GM15510 (cell line): ENCODE results near the gene DUSP15.

Experiments
- POLR2A ChIP-seq: IDR thresholded peaks from 3 replicates; pipeline ENCODE4 v1.6.1; 2011; ENCODE audit warnings: borderline replicate concordance; ENCODE audit not compliant: insufficient read length; ENCODE audit errors: extremely low read depth

DUSP15 gene

GRCh38 chr20:31842471-31843157 is 27.7 kb downstream of the DUSP15 start:
- no peak for TF ChIP-seq POLR2A

- TF ChIP-seq POLR2A: no peak
Measured at GRCh38 chr20:31841928-31842327, 28.4 kb downstream of the DUSP15 start.

DNA sequence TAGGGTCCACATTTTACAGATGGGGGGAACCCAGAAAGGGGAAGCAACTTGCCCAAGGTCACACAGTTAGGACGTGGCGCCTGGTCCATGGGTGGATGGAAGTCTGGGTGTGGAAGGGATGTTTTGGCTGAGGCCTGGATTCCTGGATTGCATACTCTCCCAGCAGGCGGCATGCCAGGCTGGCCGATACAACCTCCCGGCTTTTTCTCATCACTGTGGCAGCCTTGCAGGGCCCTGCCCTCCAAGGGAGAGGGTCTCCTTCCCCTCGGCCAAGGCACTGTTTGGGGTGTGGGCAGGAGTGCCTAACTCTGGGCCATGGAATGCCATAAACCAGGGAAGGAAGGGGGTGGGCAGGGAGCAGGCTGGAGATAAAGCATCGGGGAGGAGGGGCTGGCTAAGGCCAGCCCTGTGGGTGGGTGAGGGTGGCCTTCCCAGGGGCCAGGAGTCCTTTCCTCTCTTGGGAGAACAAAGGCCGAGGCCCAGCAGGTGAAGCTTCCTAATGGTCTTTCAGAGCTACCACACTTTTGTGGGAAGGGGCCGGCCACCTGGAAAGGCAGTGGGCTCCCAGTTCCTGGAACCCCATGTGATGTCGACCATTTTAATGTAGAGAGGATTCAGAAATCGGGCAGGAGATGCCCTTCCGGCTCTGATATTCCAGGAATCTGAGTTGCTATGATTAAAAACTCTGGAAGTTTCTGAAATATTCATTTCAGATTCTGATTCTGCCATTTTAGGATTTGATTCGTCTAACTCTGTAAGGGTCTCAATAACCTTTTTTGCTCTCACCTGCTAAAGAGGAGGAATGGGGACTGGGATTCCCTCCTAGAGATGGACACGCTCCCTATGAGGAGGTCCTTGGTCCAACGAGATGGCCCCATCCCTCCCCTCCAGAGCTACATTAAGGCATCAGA is 29.2 kb downstream of the DUSP15 start:
- no peak for TF ChIP-seq POLR2A

- no peak for TF ChIP-seq POLR2A
Measured at GRCh38 chr20:31839782-31840487, 30.4 kb downstream of the DUSP15 start.

- TF ChIP-seq POLR2A: no peak
Measured at GRCh38 chr20:31838646-31839292, 31.6 kb downstream of the DUSP15 start.

- no peak for TF ChIP-seq POLR2A
Measured at GRCh38 chr20:31837896-31838397, 32.4 kb downstream of the DUSP15 start.

- TF ChIP-seq POLR2A: no peak
Measured at GRCh38 chr20:31836853-31837608, 33.3 kb downstream of the DUSP15 start.

DNA sequence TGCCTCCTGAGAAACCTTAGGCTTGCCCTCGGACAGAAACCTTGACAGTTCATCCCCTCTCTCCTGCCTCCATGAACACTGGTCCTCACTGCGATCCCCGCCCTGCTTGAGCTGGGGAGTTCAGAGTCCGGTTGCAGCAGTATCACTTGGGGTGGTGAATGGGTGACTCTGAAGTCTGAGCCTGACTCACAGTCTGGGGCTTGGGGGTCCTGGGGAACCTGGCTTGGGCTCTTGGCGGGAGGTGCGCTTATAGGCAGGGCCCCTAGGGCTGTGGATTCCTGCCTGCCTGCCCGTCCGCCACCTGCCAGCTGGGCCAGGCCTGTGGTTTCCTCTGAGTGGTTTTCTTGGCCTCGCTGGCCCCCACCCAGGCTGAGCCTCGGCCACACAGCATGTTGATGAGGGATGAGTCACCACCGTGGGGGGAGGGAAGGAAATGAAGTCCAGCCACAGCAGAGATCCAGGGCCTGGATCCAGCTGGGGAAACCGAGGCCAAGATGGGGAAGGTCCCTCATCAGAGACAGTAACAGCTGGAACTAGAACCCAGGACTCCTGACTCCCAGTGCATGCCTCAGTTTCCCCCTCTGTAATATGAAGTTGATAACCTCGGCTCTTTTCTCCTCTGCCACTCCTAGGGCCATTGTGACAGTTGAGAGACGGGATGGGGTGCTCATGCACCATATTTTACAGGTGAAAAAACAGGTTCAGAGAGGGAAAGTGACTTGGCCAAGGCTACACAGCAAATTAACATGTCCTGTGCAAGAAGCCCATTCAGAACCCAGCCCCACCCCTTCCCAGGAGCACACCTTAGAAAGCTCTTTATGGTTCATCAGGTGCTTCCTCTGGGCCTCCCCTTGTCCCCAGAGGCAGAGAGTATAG is 34.1 kb downstream of the DUSP15 start:
- TF ChIP-seq POLR2A: no peak

DNA sequence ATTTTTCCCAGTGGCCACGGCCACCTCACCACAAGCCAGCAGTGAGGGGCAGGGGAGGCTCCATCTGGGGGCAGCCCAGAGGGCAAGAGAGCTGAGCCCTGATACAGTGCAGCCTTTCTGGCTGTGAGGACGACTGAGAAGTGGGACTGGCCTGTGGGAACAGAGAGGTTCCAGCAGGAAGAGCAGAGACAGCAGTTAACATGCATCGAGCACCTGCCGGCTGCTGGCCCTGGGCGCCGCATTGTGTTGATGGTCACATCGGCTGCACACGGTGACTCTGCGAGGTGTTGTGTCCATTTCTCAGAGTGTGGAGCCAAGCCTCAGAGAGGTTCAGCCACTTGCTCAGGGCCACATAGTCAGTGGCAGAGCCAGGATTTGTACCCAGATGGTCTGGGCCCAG is 34.8 kb downstream of the DUSP15 start:
- no peak for TF ChIP-seq POLR2A

GRCh38 chr20:31833931-31834521 is 36.3 kb downstream of the DUSP15 start:
- no peak for TF ChIP-seq POLR2A

DNA sequence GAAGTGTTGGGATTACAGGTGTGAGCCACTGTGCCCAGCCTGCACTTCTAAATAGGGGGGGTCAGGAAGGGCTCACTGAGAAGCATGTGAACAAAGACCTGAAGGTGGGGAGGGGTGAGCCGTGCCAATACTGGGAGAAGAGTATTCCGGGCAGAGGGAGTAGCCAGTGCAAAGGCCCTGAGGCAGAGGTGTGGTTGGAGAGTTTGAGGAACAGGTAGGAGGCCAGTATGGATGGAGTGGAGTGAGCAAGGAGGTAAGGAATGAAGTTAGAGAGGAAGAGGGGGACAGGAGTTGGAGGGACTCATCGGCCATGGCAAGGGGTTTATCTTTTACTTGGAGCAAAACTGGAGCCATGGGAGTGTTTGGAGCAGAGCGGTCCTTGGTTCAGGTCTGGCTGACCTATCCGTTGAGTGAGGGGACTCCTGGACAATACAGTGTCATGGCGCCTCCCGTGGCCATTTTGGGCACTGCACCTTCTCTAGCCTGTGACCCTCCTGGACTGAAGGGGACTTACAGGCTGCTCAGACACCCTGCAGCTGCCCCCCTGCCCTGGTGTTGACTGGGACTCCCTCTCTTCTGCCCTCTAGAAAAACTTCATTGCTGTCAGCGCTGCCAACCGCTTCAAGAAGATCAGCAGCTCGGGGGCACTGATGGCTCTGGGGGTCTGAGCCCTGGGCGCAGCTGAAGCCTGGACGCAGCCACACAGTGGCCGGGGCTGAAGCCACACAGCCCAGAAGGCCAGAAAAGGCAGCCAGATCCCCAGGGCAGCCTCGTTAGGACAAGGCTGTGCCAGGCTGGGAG is 37.0 kb downstream of the DUSP15 start:
- no peak for TF ChIP-seq POLR2A

DNA sequence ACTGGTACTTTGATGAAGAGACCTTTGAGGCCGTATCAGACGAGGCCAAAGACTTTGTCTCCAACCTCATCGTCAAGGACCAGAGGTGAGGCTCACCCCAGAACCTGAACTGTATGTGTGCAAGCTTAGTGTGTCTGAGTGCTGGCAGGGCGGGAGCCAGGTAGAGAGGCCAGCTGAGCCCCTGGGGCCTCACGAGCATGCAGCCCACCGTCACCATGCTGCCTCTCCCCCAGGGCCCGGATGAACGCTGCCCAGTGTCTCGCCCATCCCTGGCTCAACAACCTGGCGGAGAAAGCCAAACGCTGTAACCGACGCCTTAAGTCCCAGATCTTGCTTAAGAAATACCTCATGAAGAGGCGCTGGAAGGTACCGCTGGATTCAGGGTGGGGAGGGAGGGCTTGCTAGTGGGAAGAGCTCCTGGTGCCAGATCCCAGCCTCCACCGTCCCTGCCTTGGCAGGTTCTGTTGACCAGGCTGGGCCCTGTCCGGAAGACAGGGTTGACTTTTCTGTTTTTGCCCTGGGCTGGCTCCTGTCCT is 38.5 kb downstream of the DUSP15 start:
- TF ChIP-seq POLR2A: no peak

DNA sequence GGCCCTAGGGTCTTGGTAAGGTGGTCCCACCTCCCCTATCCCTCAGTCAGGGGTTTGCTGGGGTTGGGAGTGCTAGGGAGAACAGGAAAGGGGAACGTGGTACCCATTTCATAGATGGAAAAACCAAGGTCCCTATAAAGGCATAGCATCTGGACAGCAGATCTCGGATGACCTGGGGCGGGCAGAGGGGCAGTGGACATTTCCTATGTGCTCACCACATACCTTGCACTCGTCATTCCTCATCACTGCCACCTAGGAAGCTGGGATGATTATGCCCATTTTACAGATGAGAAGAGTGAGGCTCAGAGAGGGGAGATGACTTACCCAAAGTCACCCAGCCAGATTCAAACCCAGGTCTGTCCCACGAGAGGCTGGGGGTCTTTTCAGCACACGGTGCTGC is 39.1 kb downstream of the DUSP15 start:
- TF ChIP-seq POLR2A: no peak
